Middle frontal gyrus (tissue), 1 donor: ENCODE data around the gene LGALS3.

Source experiments
- DNase-seq: peaks from one replicate; pipeline ENCODE4 v3.0.0-alpha.2; 2015; ENCODE audit warnings: low spot score; ENCODE audit errors: extremely low spot score

The LGALS3 gene

GRCh38 chr14:55190906-55191202, 61.8 kb downstream of the LGALS3 start:
- no peak for DNase-seq

GRCh38 chr14:55191203-55192053, 62.4 kb downstream of the LGALS3 start, which contains the start of gene DLGAP5:
Gene DLGAP5 (minus strand): TSS chr14:55191585. CDS start chr14:55189179, 2,406 bp downstream.
- DNase-seq, result peak; percentile 92

- no peak for DNase-seq
Observed at GRCh38 chr14:55192054-55192621, 63.1 kb downstream of the LGALS3 start.

- DNase-seq, result no peak
Observed at GRCh38 chr14:55194656-55195355, 65.8 kb downstream of the LGALS3 start.
